Activated T-helper 1 cell treated with anti-CD3 and anti-CD28 coated beads, Interleukin-2, amount 50 U/mL, for 16 hours (primary cell): Measurements from ENCODE around the gene MRC1.

ENCODE experiments used
- DNase-seq, 2 donors: peaks; one replicate each; pipeline ENCODE4 v3.0.0-alpha.2; 2020; ENCODE audit warnings: low read depth in 1 of 2, low spot score in 1 of 2

Gene MRC1

DNA sequence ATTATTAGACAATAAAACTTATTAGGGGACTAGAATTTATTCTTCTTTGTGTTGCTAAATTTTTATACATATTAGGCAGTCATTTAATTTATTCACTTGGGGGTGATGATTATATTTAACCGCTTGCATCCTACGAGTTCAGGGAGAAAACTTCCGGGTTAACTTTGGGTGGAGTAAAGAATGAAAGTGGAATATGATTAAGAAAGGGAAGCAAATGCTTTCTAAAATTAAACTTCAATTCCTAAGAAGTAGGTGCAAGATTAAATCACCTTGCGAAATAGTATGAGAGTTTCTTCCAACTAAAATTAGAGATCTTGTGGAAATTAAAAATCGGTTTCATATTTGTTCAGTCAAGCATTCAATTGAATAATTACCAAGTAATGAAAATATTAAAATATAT, 33.5 kb downstream of the MRC1 start:
- DNase-seq: no peak

DNA sequence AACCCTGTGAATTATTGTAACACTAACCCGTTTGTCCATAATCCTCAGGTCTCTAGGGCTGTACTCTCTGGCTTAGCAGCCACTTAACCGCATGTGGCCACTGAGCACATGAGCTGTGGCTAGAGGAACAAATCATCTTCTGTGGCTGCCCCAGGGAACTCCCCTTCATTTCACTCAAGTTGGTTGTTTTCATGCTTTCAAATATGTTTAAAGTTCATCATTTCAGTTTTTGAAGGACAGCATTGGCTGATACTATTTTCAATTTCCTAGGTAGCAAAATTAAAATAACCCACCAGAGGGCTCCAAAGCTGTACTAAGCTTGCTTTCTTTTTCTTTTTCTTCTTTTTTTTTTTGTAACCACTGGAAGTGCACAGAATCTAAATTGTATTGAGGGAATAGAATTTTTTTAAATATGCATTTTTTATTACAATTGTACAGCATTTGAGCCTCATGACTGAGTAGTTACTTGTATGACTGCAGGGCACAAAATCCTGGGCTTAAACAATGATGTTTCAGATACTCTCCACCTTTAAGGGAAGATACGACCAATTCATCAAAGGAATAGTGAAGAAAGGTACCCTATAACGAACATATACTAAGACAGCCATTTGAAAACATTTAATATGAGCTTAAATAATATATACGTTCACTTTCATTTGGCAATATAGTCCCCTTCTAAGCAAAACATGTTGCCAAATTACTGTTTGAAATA, 38.6 kb downstream of the MRC1 start:
- no peak for DNase-seq

DNA sequence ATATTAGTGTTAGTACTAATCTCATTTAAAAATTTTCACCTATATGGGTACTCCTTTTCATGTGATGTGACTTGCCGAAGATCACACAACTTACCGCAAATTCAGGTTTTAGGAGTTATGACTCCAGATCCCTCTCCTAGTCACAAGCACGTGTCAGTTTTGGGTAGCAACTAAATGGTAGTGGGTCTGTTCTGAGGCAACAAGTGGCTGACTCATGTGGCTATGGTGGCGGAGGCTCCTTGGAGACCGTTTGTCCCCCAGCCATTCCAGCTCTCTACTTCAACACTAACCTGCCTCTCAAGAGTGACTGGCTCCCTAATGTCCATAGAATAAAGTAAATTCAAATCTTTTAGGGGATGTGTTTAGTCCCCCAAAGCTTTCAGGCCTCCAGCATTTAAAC, 39.5 kb downstream of the MRC1 start:
- no peak for DNase-seq

DNA sequence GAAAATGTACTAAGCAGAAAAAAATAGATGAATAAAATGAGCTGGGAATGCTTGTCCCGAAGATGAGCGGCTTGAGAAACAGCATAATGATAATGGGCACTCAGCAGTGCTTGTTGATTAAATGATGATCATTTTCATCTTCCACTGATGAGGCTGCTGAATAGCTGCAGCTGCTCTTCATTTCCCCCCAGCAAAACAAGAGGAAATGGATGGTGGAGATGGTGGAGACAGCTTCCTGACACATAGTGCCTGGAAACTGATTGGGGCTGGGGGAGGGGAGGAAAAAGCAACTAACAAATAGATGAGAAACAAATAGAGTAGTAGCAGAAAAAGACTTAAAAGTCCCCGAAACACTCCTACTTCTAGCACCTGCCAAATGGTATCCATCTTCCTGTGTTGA, 41.4 kb downstream of the MRC1 start:
- DNase-seq: no peak

DNA sequence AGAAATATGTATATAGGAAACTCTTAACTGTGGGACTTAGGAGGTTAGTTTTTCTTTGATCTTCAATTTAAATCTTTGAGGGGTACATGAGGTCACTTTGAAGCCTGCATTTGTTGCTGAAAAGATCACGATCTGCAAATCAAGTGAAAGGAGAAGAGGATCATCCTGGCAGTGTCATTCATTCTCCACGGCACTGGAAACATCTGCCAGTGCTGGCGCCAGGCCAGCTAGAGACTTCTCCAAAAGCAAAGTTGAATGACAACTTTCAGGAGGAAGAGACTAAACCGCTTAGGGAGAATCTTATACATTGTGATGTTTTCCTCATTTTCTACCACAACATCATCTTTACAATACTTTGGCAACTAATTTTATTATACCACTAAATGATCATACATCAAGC, 42.5 kb downstream of the MRC1 start:
- no peak for DNase-seq

DNA sequence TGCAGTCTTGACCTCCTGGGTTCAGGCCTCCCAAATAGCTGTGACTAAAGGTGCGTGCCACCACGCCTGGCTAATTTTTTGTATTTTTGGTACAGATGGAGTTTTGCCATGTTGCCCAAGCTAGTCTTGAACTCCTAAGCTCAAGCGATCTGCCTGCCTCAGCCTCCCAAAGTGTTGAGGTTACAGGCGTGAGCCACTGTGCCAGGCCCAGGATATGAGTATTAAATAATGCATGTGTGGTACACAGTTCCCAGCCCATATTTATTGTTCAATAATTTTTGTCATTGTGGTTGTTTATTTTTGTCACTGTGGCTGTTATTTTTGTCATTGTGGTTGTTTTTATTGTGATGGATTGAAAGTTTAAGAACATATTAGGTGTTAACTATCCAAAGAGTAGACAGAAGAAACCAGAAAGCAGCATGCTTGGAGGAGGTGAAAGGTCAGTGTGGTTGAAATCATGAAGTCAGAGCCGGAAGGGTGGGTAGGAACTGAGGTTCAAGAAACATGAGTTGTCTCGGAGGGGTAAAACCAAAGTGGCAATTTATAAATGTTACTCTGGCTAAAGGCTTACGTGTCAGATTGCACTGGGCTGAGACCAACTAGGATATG, 45.0 kb downstream of the MRC1 start:
- no peak for DNase-seq

DNA sequence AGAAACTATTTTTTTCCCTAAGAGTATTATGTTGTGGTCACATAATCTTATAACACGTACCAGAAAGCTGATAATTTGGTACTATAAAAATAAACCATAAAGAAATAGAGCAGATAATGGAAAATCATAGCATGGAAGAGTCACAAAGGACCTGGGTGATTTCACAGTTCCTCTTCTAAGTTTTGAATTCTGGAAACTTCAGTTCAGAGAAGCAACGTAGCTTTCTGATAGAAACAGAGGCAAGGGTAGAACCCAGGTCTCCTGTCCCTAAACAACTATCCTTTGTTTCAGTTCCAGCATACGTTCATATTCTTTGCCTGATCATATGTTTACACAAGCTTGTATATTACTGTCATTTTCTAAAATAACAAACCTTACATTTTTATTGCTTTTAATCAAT, 47.9 kb downstream of the MRC1 start:
- no peak for DNase-seq

DNA sequence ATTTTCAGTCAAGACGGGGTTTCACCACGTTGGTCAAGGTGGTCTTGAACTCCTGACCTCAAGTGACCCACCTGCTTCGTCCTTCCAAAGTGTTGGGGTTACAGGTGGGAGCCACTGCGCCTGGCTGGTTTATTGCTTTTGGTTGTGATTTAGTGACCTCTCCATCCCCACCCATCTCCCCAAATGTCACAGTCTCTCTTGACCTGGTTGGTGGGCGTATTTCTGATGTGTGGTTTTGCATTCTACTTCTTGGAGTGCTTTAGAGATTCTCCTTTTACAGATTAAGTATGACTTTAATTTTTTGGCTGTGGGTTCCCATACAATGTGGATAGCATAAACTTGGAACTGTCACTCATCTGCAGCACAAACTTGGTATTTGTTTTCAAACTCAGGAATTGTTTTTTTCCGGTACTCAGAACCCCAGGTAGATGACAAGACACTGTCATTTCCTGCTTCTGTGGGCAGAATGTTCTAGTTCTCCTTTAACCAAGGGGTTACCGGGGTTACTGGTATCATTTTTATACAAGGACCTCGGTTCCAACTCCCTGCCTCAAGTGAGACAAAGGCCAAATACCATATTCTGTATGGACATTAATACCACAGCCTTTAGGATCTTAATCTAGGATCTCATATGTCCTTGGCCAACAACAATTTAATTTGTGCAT, 50.5 kb downstream of the MRC1 start:
- DNase-seq: no peak

DNA sequence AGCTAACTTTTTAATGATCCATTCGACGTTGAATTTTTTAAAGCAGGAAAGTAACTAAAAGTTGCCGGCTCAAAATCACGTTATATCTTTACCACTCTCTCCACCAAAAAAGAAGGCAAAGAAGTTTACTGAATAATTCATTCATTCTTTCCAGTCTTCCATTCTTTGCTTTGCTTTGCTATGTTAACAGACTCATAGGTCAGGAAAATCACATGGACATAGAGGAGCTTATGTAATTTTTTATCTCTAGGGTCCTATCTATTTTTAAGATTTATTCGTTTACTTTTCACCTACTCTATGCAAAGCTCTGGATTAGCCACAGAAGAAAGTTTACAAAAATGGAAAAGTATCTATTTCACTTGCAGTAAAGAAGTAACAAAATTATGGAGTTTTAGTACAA, 52.6 kb downstream of the MRC1 start:
- DNase-seq: no peak

DNA sequence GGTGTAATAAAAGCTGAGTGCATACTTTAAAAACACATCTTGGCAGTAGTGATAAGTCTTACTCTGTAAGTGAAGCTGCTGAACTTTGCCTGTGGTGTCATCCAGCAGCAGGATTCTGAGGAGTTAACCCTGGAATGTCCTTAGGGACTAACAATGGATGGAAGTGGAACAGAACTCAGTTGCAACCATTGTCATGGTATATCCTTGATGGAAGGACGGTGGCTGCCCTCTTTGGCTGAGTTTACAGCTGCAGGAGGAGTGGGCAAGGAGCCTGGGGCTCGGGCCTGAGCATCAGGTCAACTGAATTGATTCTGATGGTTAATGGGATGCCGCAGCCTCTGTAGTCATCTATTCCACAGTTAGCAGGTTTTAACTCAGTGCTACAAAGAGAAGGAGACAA, 56.2 kb downstream of the MRC1 start:
- DNase-seq: no peak

DNA sequence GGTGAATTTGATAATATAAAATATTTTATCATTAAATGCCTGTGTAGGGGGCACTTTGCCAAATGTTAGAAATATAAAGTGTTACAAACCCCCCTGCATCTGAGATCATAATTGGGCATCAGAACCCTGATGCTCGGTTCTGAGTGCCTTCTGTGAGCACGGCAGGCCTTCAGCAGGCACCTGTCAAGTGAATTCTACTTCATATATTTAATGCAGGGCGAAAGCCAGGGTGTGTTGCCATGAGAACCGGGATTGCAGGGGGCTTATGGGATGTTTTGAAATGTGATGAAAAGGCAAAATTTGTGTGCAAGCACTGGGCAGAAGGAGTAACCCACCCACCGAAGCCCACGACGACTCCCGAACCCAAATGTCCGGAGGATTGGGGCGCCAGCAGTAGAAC, 57.2 kb downstream of the MRC1 start:
- no peak for DNase-seq

DNA sequence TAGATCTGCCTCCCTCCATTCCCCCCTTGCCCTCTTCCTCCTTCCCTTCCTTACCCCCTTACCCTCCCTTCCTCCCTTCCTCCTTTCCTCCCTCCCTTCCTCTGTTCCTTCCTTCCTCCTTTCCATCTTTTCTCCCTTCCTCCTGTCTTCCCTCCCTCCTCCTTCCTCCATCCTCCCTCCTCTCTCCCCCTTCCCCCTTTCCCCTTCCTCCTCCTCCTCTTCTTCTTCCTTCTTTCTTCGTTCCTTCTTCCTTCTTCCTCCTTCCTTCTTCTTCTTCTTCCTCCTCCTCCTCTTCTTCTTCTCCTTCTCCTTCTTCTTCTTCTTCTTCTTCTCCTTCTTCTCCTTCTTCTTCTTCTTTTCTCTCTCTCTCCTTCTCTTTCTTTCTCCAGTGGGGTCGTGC, 57.9 kb downstream of the MRC1 start:
- no peak for DNase-seq

DNA sequence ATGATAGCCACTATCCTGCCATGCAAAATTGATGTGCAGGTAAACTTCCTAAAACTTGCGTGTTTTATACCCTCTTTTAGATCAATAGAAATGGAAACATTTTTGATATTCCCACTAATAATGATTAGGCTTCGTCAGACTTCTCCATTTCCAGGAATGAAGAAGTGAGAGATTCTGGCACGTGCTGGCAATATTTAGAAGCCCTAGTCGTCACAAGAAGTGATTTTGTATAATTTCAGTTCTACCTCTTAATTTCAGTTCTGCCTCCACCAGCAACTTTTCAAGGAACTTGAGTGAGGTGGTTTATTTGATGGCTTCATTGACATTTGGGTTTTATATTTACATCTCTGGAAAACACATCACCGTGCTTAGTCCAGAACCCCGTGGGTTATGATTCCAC, 61.9 kb downstream of the MRC1 start:
- DNase-seq: no peak

DNA sequence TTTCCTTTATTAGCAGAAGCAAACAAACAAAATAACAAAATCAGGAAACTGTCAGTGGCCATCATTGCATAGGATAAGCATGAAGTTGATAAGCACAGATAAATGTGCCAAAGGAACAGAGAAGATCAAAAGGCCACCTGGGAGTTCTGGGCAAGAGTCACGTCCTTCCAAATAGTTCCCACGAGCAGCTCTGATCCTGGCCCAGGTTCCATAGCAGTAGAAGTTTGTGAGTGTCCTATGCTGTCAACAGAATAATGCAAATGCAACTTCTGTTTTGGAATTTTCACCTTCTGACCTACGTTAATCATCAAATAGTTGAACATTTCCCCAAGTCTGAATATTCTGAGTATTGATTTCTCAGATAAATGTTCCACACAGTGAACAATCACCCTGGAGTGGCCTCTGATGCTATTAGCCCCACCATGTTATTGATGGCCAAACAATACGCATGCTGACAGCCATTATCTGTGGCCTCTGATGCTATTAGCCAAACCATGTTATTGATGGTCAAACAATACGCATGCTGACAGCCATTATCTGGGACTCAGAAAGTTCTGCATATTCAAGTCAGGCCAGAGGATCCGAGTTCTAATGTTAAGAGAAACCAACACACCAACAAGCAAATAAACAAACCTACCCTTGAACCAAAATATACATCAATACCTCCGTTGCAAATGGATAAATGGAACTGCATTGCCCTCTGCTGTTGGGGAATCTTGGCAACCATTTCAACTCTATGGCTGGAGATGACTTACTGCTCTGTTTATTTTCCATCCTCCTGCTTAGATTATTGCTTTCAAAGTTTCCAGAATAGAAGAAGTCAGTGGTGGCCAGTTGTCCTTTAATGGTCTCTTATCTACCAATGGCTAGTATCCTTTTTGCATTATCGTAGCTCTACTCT, 63.3 kb downstream of the MRC1 start:
- DNase-seq: no peak

DNA sequence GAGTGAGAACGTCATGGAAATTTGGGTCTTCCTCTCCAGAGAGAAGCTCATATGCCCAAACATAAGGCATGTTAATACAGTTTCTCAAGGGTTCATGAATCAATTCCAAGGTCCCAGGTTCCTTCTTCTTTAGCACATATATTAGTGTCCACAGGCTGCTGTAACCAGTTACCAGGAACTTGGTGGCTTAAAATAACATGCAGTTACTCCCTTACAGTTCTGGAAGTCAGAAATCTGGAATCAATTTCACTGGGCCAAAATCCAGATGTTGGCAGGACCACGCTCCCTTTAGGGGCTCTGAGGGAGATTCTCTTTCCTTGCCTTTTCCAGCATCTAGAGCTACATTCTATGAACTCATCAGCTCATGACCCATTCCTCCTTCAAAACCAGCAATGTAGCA, 64.8 kb downstream of the MRC1 start:
- DNase-seq: no peak

DNA sequence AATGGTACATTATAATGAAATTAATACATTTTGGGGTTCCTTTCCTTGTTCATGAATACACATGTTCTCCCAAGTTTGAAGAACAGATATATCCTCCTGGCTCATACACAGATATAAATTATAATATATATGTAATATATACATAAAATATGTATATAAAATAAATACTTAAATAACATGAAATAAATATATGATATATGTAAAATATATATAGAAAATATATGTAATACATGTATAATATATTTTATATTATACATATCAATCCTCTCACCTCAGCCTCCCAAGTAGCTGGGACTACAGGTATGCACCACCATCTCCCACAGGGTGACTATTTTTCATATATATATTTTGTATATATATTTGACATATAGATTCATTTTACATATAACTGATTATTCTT, 68.0 kb downstream of the MRC1 start:
- no peak for DNase-seq

DNA sequence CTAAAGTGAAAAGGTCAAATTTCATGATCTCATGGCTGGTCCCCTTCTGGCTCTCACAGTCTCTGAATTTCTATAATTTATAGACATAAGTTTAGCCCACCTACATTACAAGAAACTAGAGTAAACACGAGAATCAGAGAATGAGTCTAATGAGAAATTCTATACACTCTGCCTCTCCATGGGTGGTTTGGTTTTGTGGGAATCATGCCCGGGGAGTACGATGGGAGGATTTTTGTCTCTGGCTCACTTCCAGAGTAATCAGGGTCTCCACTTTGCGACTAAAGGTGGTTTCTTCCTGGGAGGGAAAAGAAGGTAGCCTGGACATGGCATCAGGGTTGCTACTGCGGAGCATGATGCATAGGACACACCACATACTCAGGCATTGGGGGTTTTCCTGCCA, 69.7 kb downstream of the MRC1 start:
- DNase-seq: no peak

DNA sequence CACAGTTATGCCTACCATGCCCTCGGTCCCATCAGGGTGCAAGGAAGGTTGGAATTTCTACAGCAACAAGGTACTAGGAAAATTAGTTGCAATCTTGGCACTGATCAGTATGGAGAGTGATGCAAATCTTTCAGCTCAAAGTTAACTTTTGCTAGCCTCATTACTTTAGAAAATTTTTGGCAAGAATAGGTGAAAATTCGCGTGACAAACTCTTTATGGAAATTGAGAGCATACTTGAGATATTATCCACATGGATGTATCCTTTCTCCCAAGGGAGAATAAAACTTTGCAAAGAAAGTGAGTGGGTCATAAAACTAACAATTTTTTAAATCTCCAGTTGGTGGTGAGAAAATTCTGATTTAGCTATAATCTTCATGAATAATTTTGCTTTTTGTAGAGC, 71.5 kb downstream of the MRC1 start:
- no peak for DNase-seq

DNA sequence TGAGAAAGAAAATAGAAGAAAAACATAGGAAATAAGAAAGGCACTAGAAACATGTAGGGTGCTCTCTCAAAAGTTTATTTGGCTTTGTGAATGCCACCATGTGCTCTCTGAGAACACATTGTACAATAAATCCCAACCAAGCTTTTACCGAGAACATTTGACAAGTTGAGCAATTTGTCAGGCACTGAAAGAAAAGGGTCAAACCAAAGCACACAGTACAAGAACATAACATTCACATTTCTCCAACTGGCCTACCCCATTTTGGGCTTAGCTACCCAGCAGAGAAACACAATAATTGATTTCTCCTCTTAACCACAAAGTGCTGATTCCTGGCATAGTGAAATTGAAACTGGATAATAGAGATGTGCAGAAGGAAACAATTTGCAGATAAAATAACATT, 73.4 kb downstream of the MRC1 start:
- DNase-seq: no peak

DNA sequence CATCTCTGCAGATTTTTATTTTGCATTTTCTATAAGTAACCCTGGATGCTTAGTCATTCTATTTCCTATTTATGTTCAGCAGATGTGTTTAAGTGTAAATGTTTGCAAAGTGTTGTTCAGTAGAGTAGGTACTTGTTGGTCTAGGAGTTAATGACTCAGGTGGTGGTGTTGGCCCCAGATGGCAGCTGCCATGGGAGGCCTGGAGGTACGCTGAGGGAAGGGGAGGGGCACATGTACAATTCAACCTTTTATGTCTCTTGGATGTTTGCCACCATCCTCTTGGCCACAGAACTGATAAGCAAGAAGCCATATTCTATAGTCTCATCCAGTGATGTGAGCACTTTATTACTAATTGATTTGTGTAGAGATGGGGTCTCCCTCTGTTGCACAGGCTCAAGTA, 74.5 kb downstream of the MRC1 start:
- DNase-seq: no peak

DNA sequence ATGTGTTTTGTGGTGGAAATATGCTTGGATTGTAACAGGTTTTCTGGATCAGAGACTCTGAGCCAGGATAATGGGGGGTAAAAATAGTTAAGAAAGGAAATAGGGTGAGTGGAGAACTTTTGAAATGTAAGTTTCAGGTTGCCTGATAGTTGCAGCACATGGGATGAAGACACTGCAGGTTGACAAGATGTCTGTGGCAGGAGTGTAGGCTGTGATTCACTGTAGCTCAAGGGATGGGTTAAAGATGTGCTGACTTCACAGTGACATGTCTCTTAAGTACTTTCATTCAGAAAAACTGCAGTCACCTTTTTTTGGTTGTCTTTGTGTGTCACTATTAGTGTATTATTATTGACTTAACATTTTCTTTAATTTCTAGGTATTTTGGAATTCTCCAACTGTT, 79.0 kb downstream of the MRC1 start:
- no peak for DNase-seq

DNA sequence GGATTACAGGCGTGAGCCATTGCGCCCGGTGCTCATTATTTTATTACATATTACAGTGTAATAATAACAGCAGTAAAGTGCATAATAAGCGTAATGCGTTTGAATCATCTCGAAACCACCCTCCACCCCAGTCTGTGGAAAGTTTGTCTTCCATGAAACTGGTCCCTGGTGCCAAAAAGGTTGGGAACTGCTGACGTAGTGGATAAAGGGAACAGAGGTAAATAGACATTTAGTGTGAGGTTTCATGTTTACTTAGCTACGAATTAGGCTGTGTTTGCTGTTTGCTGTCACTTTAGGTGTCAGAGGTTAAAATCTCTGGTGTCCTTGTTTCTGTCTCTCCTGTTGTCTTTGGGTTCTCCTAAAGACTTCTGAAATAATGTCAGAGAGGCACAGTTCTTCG, 82.3 kb downstream of the MRC1 start:
- DNase-seq: no peak
